GM21723 (cell line): ENCODE data around the gene C5orf46.

ENCODE experiments used
- ATAC-seq: cut with Tn5 transposase; IDR thresholded peaks from one replicate; pipeline ENCODE4 v1.9.1; 2021; ENCODE audit warnings: mild to moderate bottlenecking, moderate library complexity; ENCODE audit not compliant: unreplicated experiment

Gene C5orf46

DNA sequence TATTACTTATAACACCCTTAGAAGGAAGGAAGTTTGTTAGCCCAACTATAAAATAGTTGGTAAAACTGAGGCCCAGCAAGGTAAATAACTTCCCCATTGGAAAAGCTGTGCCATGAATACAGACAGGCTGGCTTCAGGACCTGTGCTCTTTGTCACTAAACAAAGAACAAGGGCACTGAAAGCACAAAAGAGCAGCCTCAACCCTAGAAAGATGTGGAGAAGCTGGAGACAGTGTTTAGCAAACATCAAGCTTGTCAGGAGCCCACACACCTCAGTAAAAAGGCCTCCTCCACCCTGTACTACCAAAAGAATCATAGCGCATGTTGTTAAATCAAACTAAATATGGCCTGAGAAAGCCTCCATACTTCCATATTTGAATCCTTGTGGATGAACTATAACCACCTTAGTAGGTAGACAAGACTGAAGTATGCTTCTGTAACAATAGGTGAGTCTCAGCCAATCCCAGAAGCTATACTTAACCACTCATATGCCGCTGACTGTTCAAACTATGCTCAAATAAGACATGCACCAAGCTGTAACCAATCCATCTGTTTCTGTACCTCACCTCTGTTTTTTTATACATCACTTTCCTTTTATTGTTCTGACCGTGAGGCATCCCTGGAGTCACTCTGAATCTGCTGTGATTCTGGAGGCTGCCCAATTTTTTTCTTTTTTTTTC lies 46.2 kb downstream of the C5orf46 start:
- no peak for ATAC-seq

GRCh38 chr5:147858565-147858964 lies 47.8 kb downstream of the C5orf46 start:
- ATAC-seq: no peak

DNA sequence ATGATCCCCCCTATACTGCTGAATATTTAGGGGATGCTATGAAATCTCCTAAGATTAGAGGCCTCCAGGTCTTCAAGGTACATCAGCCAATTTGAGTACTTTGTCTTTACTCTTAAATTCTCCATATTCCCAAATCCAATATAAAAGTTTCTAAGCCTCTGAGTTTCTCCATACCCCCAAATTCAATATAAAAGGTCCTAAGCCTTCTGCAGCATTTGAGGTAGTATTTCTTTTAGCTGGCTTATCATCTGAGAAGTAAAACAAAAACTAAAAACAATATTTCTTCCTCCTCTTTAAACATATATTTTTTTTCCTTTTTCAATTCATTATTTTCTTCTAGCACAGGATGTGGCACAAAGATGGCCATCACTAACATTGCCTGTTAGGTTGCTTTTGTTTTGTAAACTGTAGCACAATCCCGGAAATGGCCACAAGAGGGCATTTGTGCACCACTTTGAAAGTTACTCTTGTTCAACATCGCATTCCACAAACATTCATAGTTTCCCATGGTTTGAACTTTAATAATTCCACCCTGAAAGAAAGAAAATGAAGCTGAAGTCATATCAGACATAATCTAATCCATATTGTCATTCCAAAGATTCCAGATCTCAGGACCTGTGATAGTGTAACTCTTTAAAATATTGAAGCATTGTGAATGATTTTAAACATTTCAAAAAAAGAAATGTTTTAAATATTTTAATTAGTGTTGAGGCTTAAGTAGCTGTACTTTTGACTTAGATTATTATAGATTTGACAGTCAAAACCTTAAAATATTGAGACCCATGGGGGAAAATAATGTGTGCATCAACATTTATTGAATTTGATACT lies 48.8 kb downstream of the C5orf46 start:
- peak; percentile 95 for ATAC-seq

- no peak for ATAC-seq
These were observed 49.5 kb downstream of the C5orf46 start for GRCh38 chr5:147856801-147857200.

- no peak for ATAC-seq
These were observed 50.6 kb downstream of the C5orf46 start for GRCh38 chr5:147855774-147856069.

- ATAC-seq: no peak
These were observed 51.2 kb downstream of the C5orf46 start for GRCh38 chr5:147854894-147855773.

DNA sequence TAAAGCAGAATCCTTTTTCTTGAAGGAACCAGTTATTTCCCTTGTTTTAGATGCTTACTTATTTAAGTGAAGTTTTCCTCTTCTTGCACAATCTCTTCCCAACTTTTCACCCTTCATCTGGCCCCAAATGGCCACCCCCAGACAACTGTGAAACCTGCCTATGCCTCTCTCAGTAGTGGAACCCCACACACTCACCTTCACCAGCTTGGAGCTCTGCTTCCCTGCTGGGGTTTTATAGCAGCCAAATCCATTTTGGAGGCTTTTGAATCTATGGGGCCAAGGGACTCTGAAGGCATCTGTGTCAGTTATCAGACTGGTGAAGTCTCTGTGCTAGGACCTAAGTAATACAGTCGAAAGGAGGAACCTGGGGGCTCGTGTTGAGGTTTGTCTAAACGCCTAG lies 52.0 kb downstream of the C5orf46 start:
- no peak for ATAC-seq

GRCh38 chr5:147853372-147853987 lies 52.9 kb downstream of the C5orf46 start:
- no peak for ATAC-seq

- ATAC-seq: no peak
These were observed 54.0 kb downstream of the C5orf46 start for GRCh38 chr5:147852365-147852764.

- no peak for ATAC-seq
These were observed 54.8 kb downstream of the C5orf46 start for GRCh38 chr5:147851578-147851977.

- no peak for ATAC-seq
These were observed 57.1 kb downstream of the C5orf46 start for GRCh38 chr5:147849226-147849625.

GRCh38 chr5:147845618-147846017 lies 60.7 kb downstream of the C5orf46 start:
- no peak for ATAC-seq

DNA sequence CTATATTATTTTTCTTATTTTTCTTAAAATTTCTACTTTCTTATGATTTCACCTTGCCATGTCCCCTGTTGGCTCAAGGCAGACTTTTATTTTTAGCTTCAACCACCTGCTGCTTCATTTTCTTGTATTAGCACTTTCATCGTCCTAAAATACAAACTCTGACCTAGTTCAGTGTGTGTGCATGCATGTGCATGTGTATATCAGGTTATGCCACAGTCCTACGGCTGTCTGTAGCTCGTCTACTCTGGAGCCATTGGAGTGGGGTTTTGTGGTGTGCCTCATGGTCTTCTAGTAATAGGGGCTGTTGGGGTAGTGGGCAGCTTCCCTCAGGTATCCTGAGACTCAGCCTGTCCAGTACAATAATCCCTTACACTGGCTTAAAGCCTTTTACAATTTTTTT lies 61.5 kb downstream of the C5orf46 start:
- ATAC-seq: no peak

GRCh38 chr5:147842869-147843268 lies 63.5 kb downstream of the C5orf46 start:
- no peak for ATAC-seq
